MM.1S (cell line): Measurements from ENCODE around the gene MAPK4.

Source experiments
- DNase-seq: peaks from one replicate; pipeline ENCODE4 v3.0.0-alpha.2; 2015
- H2AFZ ChIP-seq: fragments of 300-600 bp; sonication (generic); 2 replicates; pipeline ENCODE4 v1.6.0; 2016; ENCODE audit warnings: antibody characterized with exemption, low read length
- H3F3A ChIP-seq: fragments of 300-600 bp; sonication (generic); 2 replicates; pipeline ENCODE4 v1.6.1; 2016; ENCODE audit warnings: mild to moderate bottlenecking, antibody characterized with exemption, low read length, moderate library complexity, mixed read lengths; ENCODE audit not compliant: insufficient read depth
- H3K27ac ChIP-seq: fragments of 300-600 bp; sonication (generic); 2 replicates; pipeline ENCODE4 v1.5.1; 2016; ENCODE audit warnings: mild to moderate bottlenecking, low read length
- H3K27me3 ChIP-seq: fragments of 300-600 bp; sonication (generic); replicated peaks from 2 replicates; pipeline ENCODE4 v1.6.0; 2016; ENCODE audit warnings: low read length; ENCODE audit not compliant: insufficient read depth
- H3K36me3 ChIP-seq: fragments of 300-600 bp; sonication (generic); replicated peaks from 2 replicates; pipeline ENCODE4 v1.6.1; 2016; ENCODE audit warnings: mild to moderate bottlenecking, low read length, mixed read lengths; ENCODE audit not compliant: insufficient read depth
- H3K4me1 ChIP-seq: fragments of 300-600 bp; sonication (generic); 2 replicates; pipeline ENCODE4 v1.6.1; 2016; ENCODE audit warnings: low read length, mixed read lengths
- H3K4me2 ChIP-seq: fragments of 300-600 bp; sonication (generic); 2 replicates; pipeline ENCODE4 v1.6.0; 2016; ENCODE audit warnings: low read depth, low read length
- H3K4me3 ChIP-seq: fragments of 300-600 bp; sonication (generic); 2 replicates; pipeline ENCODE4 v1.5.1; 2016; ENCODE audit warnings: low read length, mixed read lengths
- H3K79me2 ChIP-seq: fragments of 300-600 bp; sonication (generic); 2 replicates; pipeline ENCODE4 v1.6.1; 2016; ENCODE audit warnings: mixed run types, low read length, mixed read lengths
- H3K9ac ChIP-seq: fragments of 300-600 bp; sonication (generic); 2 replicates; pipeline ENCODE4 v1.6.1; 2016; ENCODE audit warnings: low read length, mixed read lengths
- H3K9me2 ChIP-seq: fragments of 300-600 bp; sonication (generic); replicated peaks from 2 replicates; pipeline ENCODE4 v1.6.1; 2016; ENCODE audit warnings: mild to moderate bottlenecking, low read length, mixed read lengths; ENCODE audit not compliant: insufficient read depth
- H3K9me3 ChIP-seq: fragments of 300-600 bp; sonication (generic); replicated peaks from 2 replicates; pipeline ENCODE4 v1.6.1; 2016; ENCODE audit warnings: mild to moderate bottlenecking, low read length, mixed read lengths; ENCODE audit not compliant: insufficient read depth
- H4K20me1 ChIP-seq: fragments of 300-600 bp; sonication (generic); 2 replicates; pipeline ENCODE4 v1.6.1; 2016; ENCODE audit warnings: mild to moderate bottlenecking, low read length, moderate library complexity, mixed read lengths; ENCODE audit not compliant: insufficient read depth
- CTCF ChIP-seq: fragments of 300-600 bp; sonication (generic); IDR thresholded peaks from 2 replicates; pipeline ENCODE4 v1.5.1; 2016; ENCODE audit warnings: antibody characterized with exemption, low read length, mixed read lengths
- EZH2 ChIP-seq: fragments of 300-600 bp; sonication (generic); optimal IDR thresholded peaks from 2 replicates; pipeline ENCODE3; 2017; ENCODE audit warnings: low read depth, mild to moderate bottlenecking, antibody characterized with exemption, low read length, mixed read lengths
- EZH2phosphoT487 ChIP-seq: fragments of 300-600 bp; sonication (generic); IDR thresholded peaks from 2 replicates; pipeline ENCODE4 v1.6.1; 2018; ENCODE audit warnings: antibody characterized with exemption, low read length

The MAPK4 gene

DNA sequence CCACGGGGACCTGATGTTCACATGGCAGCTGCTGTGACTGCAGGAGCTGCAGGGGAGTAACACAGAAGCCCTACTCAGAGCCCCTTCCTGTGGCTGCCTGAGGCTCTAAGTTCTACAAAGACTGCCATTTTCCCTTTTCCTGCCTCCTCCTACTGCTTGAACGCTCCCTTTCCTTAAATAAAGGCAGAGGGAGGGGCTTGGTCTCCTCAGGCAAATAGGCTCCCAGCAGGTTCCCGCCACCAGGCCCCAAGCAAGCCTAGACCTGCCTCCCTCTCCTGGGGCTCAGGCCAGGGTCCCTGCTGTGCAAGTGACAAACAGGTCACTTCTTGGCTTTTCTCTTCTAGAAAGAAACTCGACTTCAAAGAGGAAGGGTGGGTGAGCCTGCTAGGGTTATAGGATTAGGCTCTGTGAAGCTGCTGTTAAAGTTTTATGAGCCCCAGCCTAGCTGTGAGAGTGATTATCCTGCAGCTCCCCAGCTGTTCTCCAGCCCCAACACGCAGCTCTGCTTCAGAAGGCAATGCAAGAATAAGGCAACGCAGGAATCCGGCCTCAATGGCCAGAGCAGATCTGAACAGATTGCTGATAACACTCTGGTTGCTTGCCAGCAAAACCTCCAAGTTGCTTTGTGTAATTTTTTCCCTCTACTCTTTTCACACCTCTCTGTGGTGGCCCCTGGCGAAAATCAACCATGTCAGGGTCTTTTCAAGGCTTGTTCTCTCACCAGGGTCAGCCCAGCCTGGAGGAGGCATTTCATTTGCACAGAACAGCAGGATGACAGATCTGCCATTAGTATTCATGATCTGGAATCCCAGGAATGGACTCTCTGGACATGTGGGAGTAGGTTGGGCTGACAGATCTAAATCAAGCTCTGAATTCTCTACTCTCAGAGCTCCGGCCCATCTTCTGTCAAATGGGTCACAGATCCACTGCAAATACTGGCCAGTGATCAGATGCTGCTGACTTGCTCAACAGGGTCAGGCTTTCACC lies 188.6 kb downstream of the MAPK4 start:
- no peak overlapping the region for H3K4me2 ChIP-seq
- no peaks in the 10 kb centered on the region for H3K4me1 ChIP-seq
- H3K27me3 ChIP-seq, result no peaks in the 10 kb centered on the region
- no peaks in the 10 kb centered on the region for H4K20me1 ChIP-seq
- H3K4me3 ChIP-seq, result no peak overlapping the region
- no peaks in the 10 kb centered on the region for H3K9me2 ChIP-seq
- H3K27ac ChIP-seq, result no peak overlapping the region
- no peaks in the 10 kb centered on the region for H3K36me3 ChIP-seq
- H3K9ac ChIP-seq, result no peak overlapping the region
- no peak for DNase-seq
- H3F3A ChIP-seq, result no peaks in the 10 kb centered on the region
- TF ChIP-seq EZH2phosphoT487 (no peak), CTCF (no peak), EZH2 (no peak)
- H2AFZ ChIP-seq, result no peak overlapping the region
- H3K79me2 ChIP-seq, result no peaks in the 10 kb centered on the region
- H3K9me3 ChIP-seq, result no peaks in the 10 kb centered on the region

GRCh38 chr18:50749421-50749820 lies 189.5 kb downstream of the MAPK4 start:
- Histone ChIP-seq H3K4me1 (no peaks in the 10 kb centered on the region), H3K79me2 (no peaks in the 10 kb centered on the region), H3F3A (no peaks in the 10 kb centered on the region), H4K20me1 (no peaks in the 10 kb centered on the region), H3K9ac (no peak overlapping the region), H2AFZ (no peak overlapping the region), H3K4me2 (no peak overlapping the region), H3K9me3 (no peaks in the 10 kb centered on the region), H3K27me3 (no peaks in the 10 kb centered on the region), H3K9me2 (no peaks in the 10 kb centered on the region), H3K36me3 (no peaks in the 10 kb centered on the region), H3K4me3 (no peak overlapping the region), H3K27ac (no peak overlapping the region)
- TF ChIP-seq EZH2, result no peak
- TF ChIP-seq CTCF, result no peak
- TF ChIP-seq EZH2phosphoT487, result no peak
- no peak for DNase-seq

DNA sequence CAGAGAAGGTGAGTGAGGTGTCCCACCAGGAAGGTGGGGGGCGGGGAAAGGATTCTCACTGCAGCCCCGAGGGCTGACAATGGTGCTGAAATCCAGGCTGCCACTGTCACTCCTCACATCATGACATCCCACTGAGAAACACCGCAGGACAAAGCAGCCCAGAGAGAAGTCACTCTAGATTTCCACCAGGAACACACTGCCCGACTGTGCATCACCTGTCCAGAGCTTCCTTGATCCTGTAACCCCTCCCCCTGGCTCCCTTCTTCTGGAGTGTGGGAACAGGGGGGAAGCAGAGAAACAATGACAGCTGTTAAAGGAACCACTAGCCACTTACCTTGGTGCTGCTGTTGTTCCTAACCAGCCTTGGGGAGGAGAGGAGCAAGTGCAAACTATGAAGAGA lies 190.1 kb downstream of the MAPK4 start:
- no peaks in the 10 kb centered on the region for H3K27me3 ChIP-seq
- H3F3A ChIP-seq, result no peaks in the 10 kb centered on the region
- H3K4me2 ChIP-seq, result no peak overlapping the region
- H3K79me2 ChIP-seq, result no peaks in the 10 kb centered on the region
- TF ChIP-seq EZH2, result no peak
- no peak for TF ChIP-seq CTCF
- TF ChIP-seq EZH2phosphoT487, result no peak
- no peaks in the 10 kb centered on the region for H4K20me1 ChIP-seq
- DNase-seq, result no peak
- no peak overlapping the region for H3K9ac ChIP-seq
- H3K9me2 ChIP-seq, result no peaks in the 10 kb centered on the region
- H3K36me3 ChIP-seq, result no peaks in the 10 kb centered on the region
- no peak overlapping the region for H3K4me3 ChIP-seq
- H3K27ac ChIP-seq, result no peak overlapping the region
- H2AFZ ChIP-seq, result no peak overlapping the region
- H3K4me1 ChIP-seq, result no peaks in the 10 kb centered on the region
- H3K9me3 ChIP-seq, result no peaks in the 10 kb centered on the region
